GM13976 (cell line): ENCODE measurements around the gene LIMCH1.

Source experiments
- DNase-seq: peaks from one replicate; pipeline ENCODE4 v3.0.0; 2012; ENCODE audit warnings: low spot score
- CTCF ChIP-seq: IDR thresholded peaks from 2 replicates; pipeline ENCODE4 v1.5.1; 2012; ENCODE audit warnings: borderline replicate concordance, mild to moderate bottlenecking; ENCODE audit not compliant: insufficient read depth; ENCODE audit errors: extremely low read depth, missing control alignments, control extremely low read depth
- in situ Hi-C: fragments of 300-500 bp; cut with MboI; formaldehyde crosslinking; loops from one replicate; pipeline ENCODE4 v1.12.0; 2022; ENCODE audit warnings: low sequenced_read_pairs, mixed read lengths, inconsistent platforms; ENCODE audit not compliant: unreplicated experiment

LIMCH1 gene

DNA sequence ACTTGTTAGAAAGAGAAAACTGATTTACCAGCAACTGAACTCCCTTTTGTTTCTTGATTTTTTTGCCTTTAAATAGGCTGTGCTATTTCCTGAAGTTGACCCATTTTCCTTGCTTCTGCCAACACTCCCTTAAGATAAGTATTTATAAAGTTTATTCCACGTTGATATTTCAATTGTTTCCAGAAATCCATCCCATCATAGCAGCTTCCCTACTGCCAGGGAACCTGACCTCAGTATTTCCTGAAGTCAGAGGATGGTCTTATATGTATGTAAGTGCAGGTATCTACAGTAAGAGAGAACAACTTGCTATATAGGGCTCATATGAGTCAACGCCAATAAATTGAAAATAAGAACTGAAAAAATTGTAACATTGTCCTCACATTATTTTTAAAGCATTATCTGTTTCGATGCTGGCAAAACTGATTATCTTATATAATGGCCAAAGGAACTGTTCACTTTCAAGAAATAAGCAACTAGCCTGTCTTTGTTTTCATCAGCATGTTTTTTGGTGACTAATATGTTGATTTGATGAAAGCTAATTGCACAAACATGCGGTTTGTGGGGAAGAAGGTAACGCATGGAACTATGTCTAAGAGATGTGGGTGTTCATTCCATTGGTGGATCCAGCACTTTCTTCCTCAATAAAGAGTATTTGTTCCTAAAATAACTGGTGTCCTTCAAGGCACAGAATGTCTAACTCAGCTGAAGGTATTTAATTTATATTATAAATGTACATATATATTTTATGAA, 4.7 kb downstream of the LIMCH1 start:
- no peak for DNase-seq
- TF ChIP-seq CTCF = no peak
- in situ Hi-C loops = no loop called here

DNA sequence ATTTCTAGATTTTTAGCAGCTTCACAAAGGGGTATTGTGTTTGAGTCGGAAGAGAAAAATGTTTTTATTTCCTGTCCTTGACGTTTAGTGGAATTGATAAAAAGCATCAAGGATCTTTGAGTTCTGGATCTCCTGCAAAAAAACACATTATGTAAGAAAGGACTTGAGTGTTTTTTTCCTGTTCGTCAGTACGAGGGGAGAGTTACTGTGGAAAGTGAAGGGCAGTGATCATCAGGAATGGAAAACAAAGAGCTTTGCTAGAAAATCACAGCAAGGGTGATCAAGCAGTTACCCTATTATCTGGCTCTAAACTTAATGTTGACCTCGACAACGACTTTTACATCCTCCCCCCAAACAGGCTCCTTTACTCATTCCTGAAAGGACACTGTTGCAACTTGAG, 7.3 kb downstream of the LIMCH1 start:
- DNase-seq = no peak
- TF ChIP-seq CTCF = no peak
- in situ Hi-C loops = no loop called here

DNA sequence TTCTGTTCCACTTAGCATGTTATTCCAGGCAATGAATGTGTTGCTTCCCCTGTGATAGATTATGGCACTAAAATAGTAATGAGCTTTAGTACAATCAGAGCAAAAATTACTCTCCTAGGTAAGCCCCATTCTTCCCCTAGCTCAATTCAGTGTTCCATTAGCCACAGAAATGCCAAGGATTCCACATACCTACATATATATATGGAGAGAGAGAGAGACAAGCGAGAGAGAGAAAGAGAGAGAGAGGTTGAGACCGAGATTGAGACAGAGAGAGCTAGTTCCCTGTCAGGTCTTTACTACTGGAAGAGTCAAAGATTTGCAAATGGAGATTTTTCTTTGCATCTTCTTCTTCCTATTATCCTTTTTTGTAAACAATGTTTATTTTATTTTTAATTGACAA, 8.7 kb downstream of the LIMCH1 start:
- in situ Hi-C loops = no loop called here
- no peak for TF ChIP-seq CTCF
- DNase-seq = no peak

DNA sequence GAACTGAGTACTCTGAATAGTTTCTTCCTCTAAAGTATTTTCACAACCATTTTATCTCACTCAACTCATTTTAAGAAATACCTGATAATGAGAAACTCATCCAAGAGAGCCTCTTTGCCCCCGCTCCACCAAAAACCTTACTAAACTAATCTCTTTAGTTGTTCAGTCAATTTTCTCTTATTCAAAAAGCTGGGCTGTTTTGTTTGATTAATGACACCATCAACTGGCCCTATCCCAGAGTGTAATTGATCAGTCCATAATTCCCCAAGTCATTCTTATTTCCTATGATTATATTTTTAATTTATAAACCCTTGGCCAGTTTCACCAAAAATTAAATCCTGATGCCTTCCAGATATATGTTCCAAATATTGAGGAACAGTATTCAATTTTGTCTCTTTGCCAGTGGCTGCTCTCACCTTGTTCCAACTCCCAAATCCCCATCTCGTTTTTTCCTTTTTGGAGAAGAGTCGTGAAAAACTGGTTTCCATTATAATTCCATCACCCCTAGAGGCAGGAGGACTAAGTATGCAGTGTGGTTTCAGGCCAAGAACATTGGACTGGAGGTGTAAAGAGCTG, 10.4 kb downstream of the LIMCH1 start:
- in situ Hi-C loops = no loop called here
- no peak for DNase-seq
- TF ChIP-seq CTCF = no peak

GRCh38 chr4:41549478-41549877, 11.5 kb downstream of the LIMCH1 start:
- in situ Hi-C loops = no loop called here
- DNase-seq = no peak
- TF ChIP-seq CTCF = no peak

GRCh38 chr4:41550308-41550707, 12.4 kb downstream of the LIMCH1 start:
- TF ChIP-seq CTCF = no peak
- no peak for DNase-seq
- in situ Hi-C loops = no loop called here

- no peak for DNase-seq
- in situ Hi-C loops = no loop called here
- no peak for TF ChIP-seq CTCF
These were observed 13.6 kb downstream of the LIMCH1 start for GRCh38 chr4:41551536-41551935.
